Measurements from ENCODE around the gene ADAP1. TPM values are rescaled to one million over a fixed set of nuclear protein-coding genes. Genes with fewer than 3 reads are reported as not detected.
A peak's percentile ranks its signal among the peaks of the same experiment; 100 is the strongest.

ADAP1 gene
- total and polyA plus RNA-seq, 12 donors, result 2.3 to 14.9 (median 9.7) TPM

GRCh38 chr7:968205-969105 is 14.0 kb upstream of the ADAP1 start:
- Histone ChIP-seq H3K9me3 (no peaks in the 10 kb centered on the region), H3K4me1 (peaks cover 23 to 76% (median 58%) of the 10 kb centered on the region in 9 donors), H3K27me3 (no peaks in the 10 kb centered on the region), H3K27ac (peak overlapping the region in 6 of 10 donors; percentile 14 to 56 (median 44)), H3K4me3 (no peak overlapping the region), H3K36me3 (peaks cover 0 to 72% (median 42%) of the 10 kb centered on the region in 9 donors)
- intact Hi-C loops (cut with DNase I), result loop anchor here in 1 of 10 donors (10.0 kb wide), 2 partner anchors 84 to 184 kb away; no protein-coding TSS in a partner anchor
- WGBS, 2 donors, result 85 to 90% methylated on average over 24 of the region's 24 CpGs
- no peak for TF ChIP-seq CTCF (IDR thresholded peaks at IDR 0.05)
- no peak for DNase-seq
- ATAC-seq, result peak in 1 of 8 donors; percentile 2

- intact Hi-C loops (cut with DNase I), result loop anchor here in 1 of 10 donors (10.0 kb wide), 2 partner anchors 83 to 183 kb away; no protein-coding TSS in a partner anchor
- H3K27ac ChIP-seq, result peak overlapping the region in 6 of 10 donors; percentile 14 to 56 (median 44)
- peaks cover 0 to 63% (median 42%) of the 10 kb centered on the region in 9 donors for H3K36me3 ChIP-seq
- H3K27me3 ChIP-seq, result peaks cover 0 to 4% (median 0%) of the 10 kb centered on the region in 7 donors
- DNase-seq (no peak), ATAC-seq (peak in 2 of 8 donors; percentile 19 to 22)
- H3K4me1 ChIP-seq, result peaks cover 21 to 67% (median 55%) of the 10 kb centered on the region in 9 donors
- no peaks in the 10 kb centered on the region for H3K9me3 ChIP-seq
- no peak for TF ChIP-seq CTCF (IDR thresholded peaks at IDR 0.05)
- WGBS, 2 donors, result 88 to 89% methylated on average over 39 of the region's 39 CpGs
- H3K4me3 ChIP-seq, result no peak overlapping the region
Observed at GRCh38 chr7:967361-968082, 13.0 kb upstream of the ADAP1 start.

- TF ChIP-seq CTCF (IDR thresholded peaks at IDR 0.05), result no peak
- Histone ChIP-seq H3K27me3 (peaks cover 0 to 4% (median 0%) of the 10 kb centered on the region in 7 donors), H3K4me1 (peaks cover 21 to 58% (median 45%) of the 10 kb centered on the region in 9 donors), H3K4me3 (no peak overlapping the region), H3K27ac (peak overlapping the region in 6 of 10 donors; percentile 64 to 91 (median 86)), H3K9me3 (no peaks in the 10 kb centered on the region), H3K36me3 (peaks cover 0 to 53% (median 36%) of the 10 kb centered on the region in 9 donors)
- intact Hi-C loops (cut with DNase I), result loop anchor here in 1 of 10 donors (10.0 kb wide), 2 partner anchors 82 to 182 kb away; no protein-coding TSS in a partner anchor
- no peak for ATAC-seq
- peak in 1 of 2 donors; percentile 2 for DNase-seq
- 84 to 87% methylated on average over 22 of the region's 22 CpGs for WGBS, 2 donors
Observed at GRCh38 chr7:966291-967069, 12.0 kb upstream of the ADAP1 start.

Data from heart right ventricle (tissue), 16 donors.